ENCODE data around the gene ZNRF4.
"Not testable (repeated sequence)": the region's sequence is repeated elsewhere in the genome, so short reads cannot be mapped to it uniquely, and the experiment has no call there.

ZNRF4 gene

GRCh38 chr19:5480427-5480836 is 25.2 kb downstream of the ZNRF4 start:
- Mint-ChIP-seq H3K36me3 (ENCODE audit: low read depth) (no peaks in the 10 kb centered on the region), H3K4me3 (no peak overlapping the region), H3K27me3 (ENCODE audit: low read depth, poor library complexity) (peaks cover 55% of the 10 kb centered on the region), H3K4me1 (peaks cover 9% of the 10 kb centered on the region), H3K27ac (no peak overlapping the region), H3K9me3 (peaks cover 4% of the 10 kb centered on the region)
- TF ChIP-seq CTCF (IDR thresholded peaks at IDR 0.05), result peak; percentile 40
- DNase-seq, result peak; percentile 53

- no peak overlapping the region for H3K27ac Mint-ChIP-seq
Measured at GRCh38 chr19:5481957-5482356, 26.7 kb downstream of the ZNRF4 start.

GRCh38 chr19:5484398-5485285 is 29.4 kb downstream of the ZNRF4 start:
- peak overlapping the region; percentile 29 for H3K4me3 Mint-ChIP-seq
- H3K36me3 Mint-ChIP-seq (ENCODE audit: low read depth), result no peaks in the 10 kb centered on the region
- peaks cover 4% of the 10 kb centered on the region for H3K9me3 Mint-ChIP-seq
- peak; percentile 34 for DNase-seq
- peaks cover 11% of the 10 kb centered on the region for H3K4me1 Mint-ChIP-seq
- TF ChIP-seq CTCF (IDR thresholded peaks at IDR 0.05), result no peak
- peaks cover 45% of the 10 kb centered on the region for H3K27me3 Mint-ChIP-seq (ENCODE audit: low read depth, poor library complexity)
- H3K27ac Mint-ChIP-seq, result no peak overlapping the region

More at GRCh38 chr19:5481957-5482356, 26.7 kb downstream of the ZNRF4 start:
- peaks cover 9% of the 10 kb centered on the region for H3K4me1 Mint-ChIP-seq
- H3K4me3 Mint-ChIP-seq, result no peak overlapping the region
- TF ChIP-seq CTCF (IDR thresholded peaks at IDR 0.05), result no peak
- H3K36me3 Mint-ChIP-seq (ENCODE audit: low read depth), result no peaks in the 10 kb centered on the region
- no peak for DNase-seq
- peaks cover 54% of the 10 kb centered on the region for H3K27me3 Mint-ChIP-seq (ENCODE audit: low read depth, poor library complexity)
- peaks cover 4% of the 10 kb centered on the region for H3K9me3 Mint-ChIP-seq

- H3K4me1 Mint-ChIP-seq, result peaks cover 17% of the 10 kb centered on the region
- no peak for DNase-seq
- H3K9me3 Mint-ChIP-seq, result peaks cover 2% of the 10 kb centered on the region
- peaks cover 49% of the 10 kb centered on the region for H3K27me3 Mint-ChIP-seq (ENCODE audit: low read depth, poor library complexity)
- TF ChIP-seq CTCF (IDR thresholded peaks at IDR 0.05), result no peak
- no peaks in the 10 kb centered on the region for H3K36me3 Mint-ChIP-seq (ENCODE audit: low read depth)
- no peak overlapping the region for H3K27ac Mint-ChIP-seq
- no peak overlapping the region for H3K4me3 Mint-ChIP-seq
Measured at GRCh38 chr19:5485286-5485636, 30.0 kb downstream of the ZNRF4 start.

GRCh38 chr19:5485658-5486057 is 30.4 kb downstream of the ZNRF4 start:
- not testable (repeated sequence) for H3K9me3 Mint-ChIP-seq; H3K4me3 Mint-ChIP-seq; DNase-seq; H3K36me3 Mint-ChIP-seq (ENCODE audit: low read depth); H3K27ac Mint-ChIP-seq
- Mint-ChIP-seq H3K27me3 (ENCODE audit: low read depth, poor library complexity) (peaks cover 49% of the 10 kb centered on the region), H3K4me1 (peaks cover 18% of the 10 kb centered on the region)

GRCh38 chr19:5487222-5487621 is 32.0 kb downstream of the ZNRF4 start:
- DNase-seq, result no peak
- H3K36me3 Mint-ChIP-seq (ENCODE audit: low read depth), result no peaks in the 10 kb centered on the region
- no peak for TF ChIP-seq CTCF (IDR thresholded peaks at IDR 0.05)
- H3K27ac Mint-ChIP-seq, result no peak overlapping the region
- H3K27me3 Mint-ChIP-seq (ENCODE audit: low read depth, poor library complexity), result peaks cover 62% of the 10 kb centered on the region
- peaks cover 18% of the 10 kb centered on the region for H3K4me1 Mint-ChIP-seq
- H3K9me3 Mint-ChIP-seq, result no peaks in the 10 kb centered on the region
- H3K4me3 Mint-ChIP-seq, result no peak overlapping the region
